ENCODE data around the gene SPC24.

SPC24 gene

GRCh38 chr19:11200931-11201330 is 45.3 kb upstream of the SPC24 start:
- no peak for DNase-seq (ENCODE audit: low read depth)
- no peak overlapping the region for H3K4me3 ChIP-seq (replicated peaks; ENCODE audit: low read depth, low read length)
- TF ChIP-seq, protein P1, sequence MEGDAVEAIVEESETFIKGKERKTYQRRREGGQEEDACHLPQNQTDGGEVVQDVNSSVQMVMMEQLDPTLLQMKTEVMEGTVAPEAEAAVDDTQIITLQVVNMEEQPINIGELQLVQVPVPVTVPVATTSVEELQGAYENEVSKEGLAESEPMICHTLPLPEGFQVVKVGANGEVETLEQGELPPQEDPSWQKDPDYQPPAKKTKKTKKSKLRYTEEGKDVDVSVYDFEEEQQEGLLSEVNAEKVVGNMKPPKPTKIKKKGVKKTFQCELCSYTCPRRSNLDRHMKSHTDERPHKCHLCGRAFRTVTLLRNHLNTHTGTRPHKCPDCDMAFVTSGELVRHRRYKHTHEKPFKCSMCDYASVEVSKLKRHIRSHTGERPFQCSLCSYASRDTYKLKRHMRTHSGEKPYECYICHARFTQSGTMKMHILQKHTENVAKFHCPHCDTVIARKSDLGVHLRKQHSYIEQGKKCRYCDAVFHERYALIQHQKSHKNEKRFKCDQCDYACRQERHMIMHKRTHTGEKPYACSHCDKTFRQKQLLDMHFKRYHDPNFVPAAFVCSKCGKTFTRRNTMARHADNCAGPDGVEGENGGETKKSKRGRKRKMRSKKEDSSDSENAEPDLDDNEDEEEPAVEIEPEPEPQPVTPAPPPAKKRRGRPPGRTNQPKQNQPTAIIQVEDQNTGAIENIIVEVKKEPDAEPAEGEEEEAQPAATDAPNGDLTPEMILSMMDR (IDR thresholded peaks at IDR 0.05; ENCODE audit: low read length, missing control alignments): no peak

DNA sequence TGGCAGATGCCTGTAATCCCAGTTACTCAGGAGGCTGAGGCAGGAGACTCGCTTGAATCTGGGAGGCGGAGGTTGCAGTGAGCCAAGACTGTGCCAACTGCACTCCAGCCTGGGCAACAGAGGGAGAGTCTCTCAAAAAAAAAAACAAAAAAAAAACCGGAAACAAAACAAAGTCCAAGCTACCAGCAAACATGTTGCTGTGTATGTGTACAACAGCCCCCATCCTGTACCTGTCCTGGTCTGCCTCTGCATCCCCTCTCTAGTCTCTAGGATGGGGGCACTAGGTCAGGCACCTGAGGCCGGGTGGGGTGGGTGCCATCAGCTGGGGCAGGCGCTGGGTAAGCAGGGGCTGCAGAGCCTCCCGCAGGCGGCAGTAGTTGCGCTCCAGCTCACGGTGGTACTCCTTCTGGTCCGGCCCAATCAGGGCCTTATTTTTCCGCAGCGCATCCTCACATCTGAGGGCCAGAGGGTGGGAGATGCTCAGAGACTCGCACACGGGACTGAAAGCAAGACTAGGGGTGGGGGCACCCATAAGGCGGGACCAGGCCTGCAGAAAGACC is 44.5 kb upstream of the SPC24 start:
- TF ChIP-seq, protein P1 (IDR thresholded peaks at IDR 0.05; ENCODE audit: low read length, missing control alignments): no peak
- H3K4me3 ChIP-seq (replicated peaks; ENCODE audit: low read depth, low read length): no peak overlapping the region
- DNase-seq (ENCODE audit: low read depth): no peak

DNA sequence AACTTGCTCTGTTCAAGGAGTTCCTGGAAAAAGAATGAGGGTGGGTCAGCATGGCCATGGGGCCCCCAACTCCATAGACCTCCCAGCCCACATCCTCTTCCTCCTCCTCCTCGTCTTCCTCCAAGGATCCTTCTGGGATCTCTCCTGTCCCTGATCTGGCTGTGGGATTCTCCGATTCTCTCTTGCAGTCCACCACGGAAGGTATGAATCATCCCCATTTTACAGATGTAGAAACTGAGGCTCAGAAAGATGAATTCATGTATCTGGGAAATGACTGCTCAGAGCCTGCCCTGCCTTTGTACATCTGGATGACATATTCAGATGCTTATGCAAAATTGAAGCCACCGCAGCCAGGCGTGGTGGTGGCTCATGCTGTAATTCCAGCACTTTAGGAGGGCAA is 43.9 kb upstream of the SPC24 start:
- no peak overlapping the region for H3K4me3 ChIP-seq (replicated peaks; ENCODE audit: low read depth, low read length)
- no peak for DNase-seq (ENCODE audit: low read depth)
- TF ChIP-seq, protein P1 (IDR thresholded peaks at IDR 0.05; ENCODE audit: low read length, missing control alignments): no peak

- DNase-seq (ENCODE audit: low read depth): no peak
- no peak overlapping the region for H3K4me3 ChIP-seq (replicated peaks; ENCODE audit: low read depth, low read length)
- TF ChIP-seq, protein P1 (IDR thresholded peaks at IDR 0.05; ENCODE audit: low read length, missing control alignments): no peak
These were observed 43.3 kb upstream of the SPC24 start for GRCh38 chr19:11198769-11199424.

DNA sequence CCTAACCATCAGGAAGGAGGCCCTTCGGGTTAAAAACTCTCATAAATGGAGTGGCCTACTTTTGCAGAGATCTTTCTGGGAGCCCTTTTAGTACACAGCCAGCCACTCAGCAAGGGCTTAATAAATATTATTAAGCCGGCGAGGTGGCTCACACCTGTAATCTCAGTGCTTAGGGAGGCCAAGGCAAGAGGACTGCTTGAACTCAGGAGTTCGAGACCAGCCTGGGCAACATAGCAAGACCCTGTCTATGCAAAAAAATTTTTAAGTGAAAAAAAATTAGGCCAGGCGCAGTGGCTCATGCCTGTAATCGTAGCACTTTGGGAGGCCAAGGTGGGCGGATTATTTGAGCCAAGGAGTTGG is 42.6 kb upstream of the SPC24 start:
- DNase-seq (ENCODE audit: low read depth): no peak
- H3K4me3 ChIP-seq (replicated peaks; ENCODE audit: low read depth, low read length): no peak overlapping the region
- TF ChIP-seq, protein P1 (IDR thresholded peaks at IDR 0.05; ENCODE audit: low read length, missing control alignments): no peak

DNA sequence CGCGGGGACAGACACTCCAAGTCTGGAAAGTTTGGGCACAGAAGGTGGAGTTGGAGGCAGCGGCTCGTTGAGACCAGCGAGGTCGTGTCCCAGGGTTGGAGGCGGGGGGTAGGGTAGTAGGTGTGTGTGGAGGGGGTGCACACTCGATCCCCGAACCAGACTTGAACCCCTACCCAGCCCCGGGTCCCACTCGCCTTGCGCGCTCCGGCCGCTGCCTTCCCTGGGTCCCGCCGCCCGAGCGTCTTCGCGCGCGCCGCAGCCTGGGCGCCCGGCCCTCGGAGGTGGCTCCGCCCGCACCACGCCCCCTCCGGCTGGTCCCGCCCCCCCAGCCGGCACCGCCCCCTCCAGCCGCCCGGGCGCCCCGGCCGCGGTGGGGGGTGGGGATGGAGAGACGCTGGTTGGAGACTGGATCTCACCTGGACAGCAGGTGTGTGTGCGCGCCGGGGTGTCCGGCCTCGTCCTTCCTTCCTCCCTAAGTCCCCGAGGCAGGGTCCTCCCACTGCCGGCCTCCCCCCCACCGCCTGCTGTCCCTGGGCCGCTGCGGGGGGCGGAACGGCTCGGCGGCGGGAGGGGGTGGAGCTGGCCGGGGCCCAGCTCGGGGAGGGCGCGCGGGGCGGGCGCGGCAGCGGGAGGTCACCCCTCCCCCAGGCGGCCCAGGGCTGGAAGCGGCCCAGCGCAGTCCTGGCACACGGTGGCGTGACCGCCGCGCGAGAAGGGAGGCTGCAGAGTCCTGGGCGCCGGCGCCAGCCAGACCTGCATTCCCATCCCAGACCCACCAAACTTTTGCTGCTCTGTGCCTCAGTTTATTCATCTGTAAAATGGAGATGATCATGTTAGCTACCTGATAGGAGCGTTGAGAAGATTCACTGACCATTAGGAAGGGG is 42.0 kb upstream of the SPC24 start, which contains the start of gene KANK2:
TSS of gene KANK2 (minus strand) at position 255 of the 884 bp plus-strand sequence. CDS start 3,034 bp downstream, outside the sequence.
- TF ChIP-seq, protein P1 (IDR thresholded peaks at IDR 0.05; ENCODE audit: low read length, missing control alignments): no peak
- DNase-seq (ENCODE audit: low read depth): peak; percentile 75
- H3K4me3 ChIP-seq (replicated peaks; ENCODE audit: low read depth, low read length): peak within 1 kb of the TSS; percentile 92
